ENCODE data around the gene ATP13A4. TPM values are rescaled to one million over a fixed set of nuclear protein-coding genes. Genes with fewer than 3 reads are reported as not detected.

The ATP13A4 gene
- total RNA-seq, 1 donor from 2014 or later = 2.0 TPM

GRCh38 chr3:193474446-193474845 lies 80.2 kb downstream of the ATP13A4 start:
- no peak for DNase-seq (ENCODE audit: low spot score in 2 of 2, unreplicated experiment in 2 of 2)
- TF ChIP-seq CTCF (IDR thresholded peaks at IDR 0.05; ENCODE audit: unreplicated experiment) = no peak
- Mint-ChIP-seq H3K4me1 (no peaks in the 10 kb centered on the region), H3K27me3 (ENCODE audit: low read depth) (peaks cover 47% of the 10 kb centered on the region), H3K4me3 (no peak overlapping the region), H3K36me3 (no peaks in the 10 kb centered on the region), H3K9me3 (peaks cover 16% of the 10 kb centered on the region), H3K27ac (no peak overlapping the region)

DNA sequence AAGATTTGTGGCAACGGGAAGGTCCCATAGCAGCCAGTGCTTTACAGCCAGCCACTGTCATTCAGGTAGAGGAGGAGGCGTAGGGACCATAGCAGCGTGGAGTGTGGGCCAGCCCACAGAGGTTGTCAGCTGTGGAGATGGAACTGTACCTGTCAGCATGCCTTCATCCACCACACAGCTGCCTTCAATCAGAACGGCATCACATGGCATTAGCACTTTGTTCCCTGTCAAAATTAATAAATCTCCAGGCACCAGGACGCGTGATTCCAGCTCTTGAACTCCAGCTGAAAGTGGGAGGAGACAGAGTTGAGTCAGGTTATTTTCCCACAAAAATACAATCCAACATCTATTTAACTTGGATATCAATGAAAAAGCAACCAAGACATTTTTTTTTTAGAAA lies 84.0 kb downstream of the ATP13A4 start:
- Mint-ChIP-seq H3K4me1 (no peaks in the 10 kb centered on the region), H3K27ac (no peak overlapping the region), H3K36me3 (no peaks in the 10 kb centered on the region), H3K4me3 (no peak overlapping the region), H3K9me3 (peaks cover 15% of the 10 kb centered on the region), H3K27me3 (ENCODE audit: low read depth) (peaks cover 33% of the 10 kb centered on the region)
- no peak for DNase-seq (ENCODE audit: low spot score in 2 of 2, unreplicated experiment in 2 of 2)
- no peak for TF ChIP-seq CTCF (IDR thresholded peaks at IDR 0.05; ENCODE audit: unreplicated experiment)

- H3K9me3 Mint-ChIP-seq = peaks cover 9% of the 10 kb centered on the region
- no peaks in the 10 kb centered on the region for H3K36me3 Mint-ChIP-seq
- DNase-seq (ENCODE audit: low spot score in 2 of 2, unreplicated experiment in 2 of 2) = no peak
- no peak for TF ChIP-seq CTCF (IDR thresholded peaks at IDR 0.05; ENCODE audit: unreplicated experiment)
- H3K27ac Mint-ChIP-seq = no peak overlapping the region
- H3K4me1 Mint-ChIP-seq = no peaks in the 10 kb centered on the region
- H3K27me3 Mint-ChIP-seq (ENCODE audit: low read depth) = peaks cover 22% of the 10 kb centered on the region
- H3K4me3 Mint-ChIP-seq = no peak overlapping the region
Measured at GRCh38 chr3:193465992-193466608, 88.6 kb downstream of the ATP13A4 start.

DNA sequence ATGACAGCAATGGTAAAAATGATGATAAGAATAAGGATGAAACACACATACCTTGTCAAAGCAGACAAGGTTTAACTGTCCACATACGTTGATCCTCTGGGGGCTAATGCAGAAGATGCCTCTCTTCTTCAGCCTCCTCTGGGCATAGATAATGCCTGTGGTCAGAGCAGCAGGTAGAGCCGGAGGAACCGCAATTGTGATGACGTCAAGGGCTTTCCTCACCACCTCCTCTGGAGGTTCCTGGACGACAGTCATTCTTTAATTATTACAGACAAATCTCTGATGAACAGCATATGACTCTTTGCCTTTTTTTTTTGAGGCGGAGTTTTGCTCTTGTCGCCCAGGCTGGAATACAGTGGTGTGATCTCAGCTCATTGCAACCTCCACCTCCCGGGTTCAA lies 89.8 kb downstream of the ATP13A4 start:
- H3K27ac Mint-ChIP-seq = no peak overlapping the region
- TF ChIP-seq CTCF (IDR thresholded peaks at IDR 0.05; ENCODE audit: unreplicated experiment) = no peak
- no peaks in the 10 kb centered on the region for H3K4me1 Mint-ChIP-seq
- no peak for DNase-seq (ENCODE audit: low spot score in 2 of 2, unreplicated experiment in 2 of 2)
- no peaks in the 10 kb centered on the region for H3K36me3 Mint-ChIP-seq
- H3K4me3 Mint-ChIP-seq = no peak overlapping the region
- peaks cover 9% of the 10 kb centered on the region for H3K9me3 Mint-ChIP-seq
- H3K27me3 Mint-ChIP-seq (ENCODE audit: low read depth) = peaks cover 20% of the 10 kb centered on the region

DNA sequence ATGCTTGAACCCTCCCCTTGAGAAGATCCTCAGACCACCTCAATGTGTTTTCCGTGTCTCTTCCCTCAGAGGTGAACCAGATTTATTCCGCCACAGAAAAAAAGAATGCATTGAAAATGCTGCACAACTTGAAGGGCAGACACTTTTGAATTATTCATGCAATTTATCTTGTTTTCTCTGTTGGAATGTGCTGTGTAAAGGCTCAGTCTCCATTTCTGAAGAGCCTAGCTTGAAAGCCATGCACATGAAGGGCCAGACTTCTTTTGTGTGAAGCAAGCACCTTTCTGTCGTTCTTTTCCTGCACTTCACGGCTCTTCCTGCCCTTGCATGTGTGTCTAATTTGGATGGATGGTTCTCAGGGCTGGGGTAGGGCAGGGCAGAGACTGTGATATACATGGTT lies 97.2 kb downstream of the ATP13A4 start:
- no peak overlapping the region for H3K4me3 Mint-ChIP-seq
- no peak for TF ChIP-seq CTCF (IDR thresholded peaks at IDR 0.05; ENCODE audit: unreplicated experiment)
- no peaks in the 10 kb centered on the region for H3K9me3 Mint-ChIP-seq
- H3K27me3 Mint-ChIP-seq (ENCODE audit: low read depth) = peaks cover 8% of the 10 kb centered on the region
- no peaks in the 10 kb centered on the region for H3K36me3 Mint-ChIP-seq
- no peak for DNase-seq (ENCODE audit: low spot score in 2 of 2, unreplicated experiment in 2 of 2)
- no peak overlapping the region for H3K27ac Mint-ChIP-seq
- H3K4me1 Mint-ChIP-seq = peaks cover 15% of the 10 kb centered on the region

DNA sequence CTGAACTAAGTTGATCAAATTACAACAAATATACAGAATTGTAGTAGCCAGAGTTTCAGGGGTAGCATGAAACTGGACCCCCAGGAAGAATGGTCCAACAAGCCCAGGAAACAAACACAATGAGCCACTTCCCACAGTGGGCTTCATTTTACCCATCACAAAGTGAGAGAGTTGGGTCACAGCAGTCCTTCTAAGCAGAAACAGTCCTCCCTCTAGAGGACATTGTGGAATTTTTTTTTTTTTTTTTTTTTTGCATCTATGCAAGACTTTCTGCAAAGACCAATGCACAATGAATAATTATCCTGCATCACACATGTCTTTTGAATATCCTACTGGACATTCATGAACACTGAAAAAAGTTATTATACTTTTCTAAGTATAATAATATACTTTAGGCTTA lies 102.4 kb downstream of the ATP13A4 start:
- no peak overlapping the region for H3K27ac Mint-ChIP-seq
- H3K4me1 Mint-ChIP-seq = peaks cover 9% of the 10 kb centered on the region
- TF ChIP-seq CTCF (IDR thresholded peaks at IDR 0.05; ENCODE audit: unreplicated experiment) = no peak
- peaks cover 2% of the 10 kb centered on the region for H3K27me3 Mint-ChIP-seq (ENCODE audit: low read depth)
- DNase-seq (ENCODE audit: low spot score in 2 of 2, unreplicated experiment in 2 of 2) = no peak
- no peaks in the 10 kb centered on the region for H3K9me3 Mint-ChIP-seq
- H3K4me3 Mint-ChIP-seq = no peak overlapping the region
- H3K36me3 Mint-ChIP-seq = no peaks in the 10 kb centered on the region
